Right cardiac atrium (tissue), 5 donors: Measurements from ENCODE around the gene WDTC1. TPM values are rescaled to one million over a fixed set of nuclear protein-coding genes. Genes with fewer than 3 reads are reported as not detected.
A peak's percentile ranks its signal among the peaks of the same experiment; 100 is the strongest.
"Not testable (repeated sequence)": the region's sequence is repeated elsewhere in the genome, so short reads cannot be mapped to it uniquely, and the experiment has no call there.

Experiments
- ATAC-seq, 2 donors: fragments of 200-7000 bp; cut with Tn5 transposase; one replicate each; pipeline versions ENCODE4 v1.8.0 to v1.9.1; 2020; ENCODE audit warnings: moderate library complexity in 2 of 2, mild to moderate bottlenecking in 1 of 2
- DNase-seq, 3 donors: peaks; one replicate each; pipeline ENCODE4 v3.0.0-alpha.2; 2020
- H3K27ac ChIP-seq: one replicate; pipeline ENCODE4 v1.5.1; 2013; ENCODE audit warnings: mild to moderate bottlenecking, low read length, control low read depth, moderate library complexity
- H3K27me3 ChIP-seq: one replicate; pipeline ENCODE4 v1.6.1; 2013; ENCODE audit not compliant: control insufficient read depth, insufficient read depth
- H3K4me1 ChIP-seq: one replicate; pipeline ENCODE4 v1.6.1; 2013; ENCODE audit warnings: low read length; ENCODE audit not compliant: control insufficient read depth, insufficient read depth
- H3K4me3 ChIP-seq: one replicate; pipeline ENCODE4 v1.5.1; 2013; ENCODE audit warnings: low read length, control low read depth
- H3K9me3 ChIP-seq: one replicate; pipeline ENCODE4 v1.6.1; 2013; ENCODE audit warnings: low read length; ENCODE audit not compliant: control insufficient read depth
- WGBS: extraction: QIAGEN DNeasy Blood & Tissue Kit; methylation state at CpG from one replicate; pipeline ENCODE4 v1.1.7; 2013; 5-methylcytosine and 5-hydroxymethylcytosine counted together
- intact Hi-C, 4 donors: fragments of 100-400 bp; cut with DNase I; formaldehyde crosslinking; loops; one replicate each; pipeline versions ENCODE4 v1.11.0 to v1.14.0; 2022 to 2023
- polyA plus RNA-seq: library from polyadenylated mRNA; stranded (reverse); fragments of 200-250 nt; gene quantifications from one replicate; pipeline ENCODE4 v1.2.3, GENCODE V29; 2013
- total RNA-seq, 4 donors: library from RNA; stranded (reverse); fragmentation: NEBNext Ultra II Directional; extraction: Animal tissue kit (Norgen Biotek cat#: 25700); gene quantifications; one replicate each; pipeline ENCODE4 v1.2.1, GENCODE V29; 2021
- donor health status: healthy with polysubstance abuse.
- donor health status: DM: no; HTN: yes; CAD: no.
- donor health status: DM: no; HTN: no; CAD: no.
- donor health status: DM: no; HTN: yes; CAD: no; lungs with severe emphysema.
- donor health status: DM: yes; HTN: yes; CAD: no.

The WDTC1 gene
- total and polyA plus RNA-seq, 5 donors: 53.0 to 75.2 (median 70.9) TPM

DNA sequence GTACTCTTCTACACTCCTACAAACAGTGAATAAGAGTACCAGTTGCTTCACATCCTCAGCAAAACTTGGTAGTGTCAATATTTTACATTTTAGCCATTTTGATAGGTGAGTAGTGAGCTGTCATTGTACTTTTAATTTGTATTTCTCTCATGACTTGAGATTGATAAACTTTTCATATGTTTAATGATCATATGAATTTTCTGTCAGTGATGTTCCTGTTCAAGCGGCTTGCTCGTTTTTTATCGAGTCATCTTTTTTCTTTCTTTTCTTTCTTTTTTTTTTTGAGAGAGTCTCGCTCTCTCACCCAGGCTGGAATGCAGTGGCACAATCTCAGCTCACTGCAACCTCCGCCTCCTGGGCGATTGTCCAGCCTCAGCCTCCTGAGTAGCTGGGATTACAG, 17.0 kb upstream of the WDTC1 start:
- Histone ChIP-seq H3K27me3 (no peaks in the 10 kb centered on the region), H3K27ac (no peak overlapping the region), H3K4me1 (no peaks in the 10 kb centered on the region), H3K4me3 (no peak overlapping the region), H3K9me3 (no peaks in the 10 kb centered on the region)
- WGBS: 90% methylated on average over 6 of the region's 6 CpGs
- intact Hi-C loops: no loop called here
- DNase-seq (no peak), ATAC-seq (no peak)

GRCh38 chr1:27218736-27219135, 15.7 kb upstream of the WDTC1 start:
- WGBS: 91% methylated on average over 3 of the region's 3 CpGs
- no peaks in the 10 kb centered on the region for H3K9me3 ChIP-seq
- DNase-seq (no peak), ATAC-seq (no peak)
- H3K27ac ChIP-seq: no peak overlapping the region
- H3K4me1 ChIP-seq: no peaks in the 10 kb centered on the region
- H3K27me3 ChIP-seq: no peaks in the 10 kb centered on the region
- no peak overlapping the region for H3K4me3 ChIP-seq
- intact Hi-C loops: no loop called here

- Histone ChIP-seq H3K4me3 (no peak overlapping the region), H3K9me3 (no peaks in the 10 kb centered on the region), H3K4me1 (no peaks in the 10 kb centered on the region), H3K27ac (no peak overlapping the region), H3K27me3 (no peaks in the 10 kb centered on the region)
- ATAC-seq (no peak), DNase-seq (no peak)
- intact Hi-C loops: no loop called here
- WGBS: 30% methylated on average over 2 of the region's 2 CpGs
These were observed 14.3 kb upstream of the WDTC1 start for GRCh38 chr1:27220096-27220495.

DNA sequence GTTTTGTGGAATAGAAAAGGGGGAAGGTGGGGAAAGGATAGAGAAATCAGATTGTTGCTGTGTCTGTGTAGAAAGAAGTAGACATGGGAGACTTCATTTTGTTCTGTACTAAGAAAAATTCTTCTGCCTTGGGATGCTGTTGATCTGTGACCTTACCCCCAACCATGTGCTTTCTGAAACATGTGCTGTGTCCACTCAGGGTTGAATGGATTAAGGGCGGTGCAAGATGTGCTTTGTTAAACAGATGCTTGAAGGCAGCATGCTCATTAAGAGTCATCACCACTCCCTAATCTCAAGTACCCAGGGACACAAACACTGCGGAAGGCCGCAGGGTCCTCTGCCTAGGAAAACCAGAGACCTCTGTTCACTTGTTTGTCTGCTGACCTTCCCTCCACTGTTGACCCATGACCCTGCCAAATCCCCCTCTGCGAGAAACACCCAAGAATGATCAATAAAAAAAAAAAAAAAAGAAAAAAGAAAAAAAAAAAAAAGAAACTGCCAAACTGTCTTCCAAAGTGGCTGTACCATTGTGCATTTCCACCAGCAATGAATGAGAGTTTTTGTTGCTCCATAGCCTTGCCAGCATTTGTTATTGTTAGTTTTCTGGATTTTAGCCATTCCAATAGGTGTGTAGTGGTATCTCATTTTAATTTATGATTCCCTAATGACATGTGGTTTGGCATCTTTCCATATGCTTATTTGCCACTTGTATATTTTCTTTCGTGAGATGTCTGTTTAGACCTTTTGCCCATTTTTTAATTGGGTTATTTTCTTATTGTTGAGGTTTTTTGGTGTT, 13.5 kb upstream of the WDTC1 start:
- H3K27me3 ChIP-seq, H3K4me3 ChIP-seq, H3K4me1 ChIP-seq, DNase-seq, ATAC-seq, H3K9me3 ChIP-seq, intact Hi-C loops, H3K27ac ChIP-seq: not testable (repeated sequence)
- WGBS: 77% methylated on average over 5 of the region's 5 CpGs

GRCh38 chr1:27225621-27226020, 8.8 kb upstream of the WDTC1 start:
- Histone ChIP-seq H3K4me1 (no peaks in the 10 kb centered on the region), H3K4me3 (no peak overlapping the region), H3K9me3 (no peaks in the 10 kb centered on the region), H3K27ac (no peak overlapping the region), H3K27me3 (no peaks in the 10 kb centered on the region)
- WGBS: 71% methylated on average over 3 of the region's 3 CpGs
- intact Hi-C loops: no loop called here
- no peak for ATAC-seq
- DNase-seq: no peak

GRCh38 chr1:27227765-27228164, 6.7 kb upstream of the WDTC1 start:
- no peak for ATAC-seq
- 86% methylated on average over 3 of the region's 3 CpGs for WGBS
- intact Hi-C loops: no loop called here

GRCh38 chr1:27233667-27234048, 774 bp upstream of the WDTC1 start:
- H3K27me3 ChIP-seq: no peaks in the 10 kb centered on the region
- peak overlapping the region; percentile 36 for H3K4me3 ChIP-seq
- no peak for DNase-seq
- peak in 1 of 2 donors; percentile 1 for ATAC-seq
- peaks cover 3% of the 10 kb centered on the region for H3K4me1 ChIP-seq
- H3K9me3 ChIP-seq: no peaks in the 10 kb centered on the region
- no peak overlapping the region for H3K27ac ChIP-seq
- intact Hi-C loops: no loop called here
- WGBS: 66% methylated on average over 9 of the region's 9 CpGs

More at GRCh38 chr1:27227765-27228164, 6.7 kb upstream of the WDTC1 start:
- Histone ChIP-seq H3K27ac (no peak overlapping the region), H3K27me3 (no peaks in the 10 kb centered on the region), H3K4me1 (no peaks in the 10 kb centered on the region), H3K9me3 (no peaks in the 10 kb centered on the region), H3K4me3 (no peak overlapping the region)
- no peak for DNase-seq

- Histone ChIP-seq H3K27me3 (no peaks in the 10 kb centered on the region), H3K4me1 (peaks cover 3% of the 10 kb centered on the region), H3K9me3 (no peaks in the 10 kb centered on the region), H3K4me3 (peak overlapping the region; percentile 99), H3K27ac (no peak overlapping the region)
- ATAC-seq: no peak
- 32% methylated on average over 7 of the region's 7 CpGs for WGBS
- intact Hi-C loops: no loop called here
- DNase-seq: no peak
These were observed 1.4 kb downstream of the WDTC1 start for GRCh38 chr1:27235827-27236226.

DNA sequence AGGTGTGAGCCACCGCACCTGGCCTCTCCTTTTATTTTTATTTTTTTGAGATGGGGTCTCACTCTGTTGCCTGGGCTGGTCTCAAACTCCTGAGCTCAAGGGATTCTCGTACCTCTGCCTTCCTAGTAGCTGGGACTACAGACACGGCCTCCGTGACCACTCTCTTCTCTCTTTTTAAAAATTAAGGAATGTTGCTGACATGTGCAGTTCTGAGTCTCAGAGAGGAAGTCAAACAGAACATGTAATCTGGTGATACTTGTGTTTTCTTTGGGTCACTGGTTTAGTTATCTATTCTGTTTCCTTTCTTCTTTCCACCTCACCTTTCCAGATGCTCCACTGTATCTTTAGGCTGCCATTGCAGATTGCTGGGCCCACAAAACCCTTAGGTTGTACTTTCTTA, 2.7 kb downstream of the WDTC1 start:
- intact Hi-C loops: no loop called here
- ATAC-seq (no peak), DNase-seq (no peak)
- Histone ChIP-seq H3K4me1 (peaks cover 3% of the 10 kb centered on the region), H3K27ac (no peak overlapping the region), H3K27me3 (no peaks in the 10 kb centered on the region), H3K4me3 (no peak overlapping the region), H3K9me3 (no peaks in the 10 kb centered on the region)
- 77% methylated on average over 4 of the region's 4 CpGs for WGBS

DNA sequence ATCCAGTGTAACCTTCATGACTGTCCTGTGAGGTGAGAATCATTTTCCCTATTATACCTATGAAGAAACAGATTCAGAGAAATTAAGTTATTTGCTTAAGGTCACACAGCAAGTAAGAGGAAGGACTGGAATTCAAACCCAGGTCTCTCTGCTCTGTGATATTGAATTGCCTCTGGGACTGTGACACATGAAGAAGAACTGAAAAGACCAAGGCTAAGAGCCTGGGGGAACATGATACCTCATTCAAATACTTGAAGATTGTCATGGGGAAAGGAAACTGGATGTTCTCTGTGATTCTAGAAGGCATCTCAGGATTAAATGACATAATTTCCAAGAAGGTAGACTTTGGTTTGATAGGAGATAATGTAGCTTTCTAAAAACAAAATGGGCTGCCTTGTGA, 3.6 kb downstream of the WDTC1 start:
- no peak overlapping the region for H3K27ac ChIP-seq
- H3K27me3 ChIP-seq: no peaks in the 10 kb centered on the region
- peaks cover 3% of the 10 kb centered on the region for H3K4me1 ChIP-seq
- intact Hi-C loops: no loop called here
- ATAC-seq (no peak), DNase-seq (no peak)
- no peak overlapping the region for H3K4me3 ChIP-seq
- no peaks in the 10 kb centered on the region for H3K9me3 ChIP-seq

DNA sequence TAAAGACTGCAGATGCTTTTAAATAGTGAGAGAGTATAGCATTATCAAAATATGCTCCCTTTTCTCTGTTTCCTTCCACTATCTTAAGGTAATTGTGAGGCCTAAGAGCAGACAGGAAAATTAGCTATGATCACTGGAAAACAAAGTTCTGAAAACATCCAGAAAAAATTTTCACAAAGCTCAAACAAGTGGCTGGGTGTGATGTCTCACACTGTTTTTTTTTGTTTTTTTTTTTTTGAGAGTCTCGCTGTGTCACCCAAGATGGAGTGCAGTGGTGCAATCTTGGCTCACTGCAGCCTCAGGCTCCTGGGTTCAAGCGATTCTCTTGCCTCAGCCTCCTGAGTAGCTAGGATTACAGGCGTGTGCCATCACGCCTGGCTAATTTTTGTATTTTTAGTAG, 7.2 kb downstream of the WDTC1 start:
- no peaks in the 10 kb centered on the region for H3K9me3 ChIP-seq
- intact Hi-C loops: no loop called here
- H3K4me3 ChIP-seq: no peak overlapping the region
- DNase-seq (no peak), ATAC-seq (no peak)
- WGBS: 94% methylated on average over 4 of the region's 4 CpGs
- no peak overlapping the region for H3K27ac ChIP-seq
- H3K4me1 ChIP-seq: no peaks in the 10 kb centered on the region
- no peaks in the 10 kb centered on the region for H3K27me3 ChIP-seq

DNA sequence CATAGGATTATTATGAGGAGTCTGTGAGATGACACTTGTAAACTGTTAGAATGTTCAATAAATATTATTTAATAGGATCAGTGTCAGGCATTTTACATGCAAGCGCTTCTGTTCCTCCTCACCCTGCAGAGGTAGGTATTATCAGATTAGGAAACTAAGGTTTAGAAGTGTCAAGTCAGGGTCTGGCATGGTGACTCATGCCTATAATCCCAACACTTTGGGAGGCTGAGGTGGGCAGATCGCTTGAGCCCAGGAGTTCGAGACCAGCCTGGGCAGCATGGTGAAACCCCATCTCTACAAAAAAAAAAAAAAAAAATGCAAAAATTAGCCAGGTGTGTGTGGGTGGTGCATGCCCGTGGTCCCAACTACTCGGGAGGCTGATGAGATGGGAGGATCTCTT, 9.2 kb downstream of the WDTC1 start:
- WGBS: 94% methylated on average over 5 of the region's 5 CpGs
- H3K27me3 ChIP-seq, H3K27ac ChIP-seq, H3K4me1 ChIP-seq, H3K4me3 ChIP-seq, ATAC-seq, DNase-seq, intact Hi-C loops, H3K9me3 ChIP-seq: not testable (repeated sequence)
